Kidney (tissue), 14 donors: ENCODE measurements around the gene ZNF445. TPM values are rescaled to one million over a fixed set of nuclear protein-coding genes. Genes with fewer than 3 reads are reported as not detected.

Experiments
- DNase-seq, 5 donors: peaks; one replicate each; pipeline ENCODE4 v3.0.0-alpha.2; 2013 to 2020
- FAIRE-seq: peaks from 2 replicates; lab custom pipeline; 2012; peaks lifted over from hg19 to GRCh38; lab: Jason Lieb, UNC
- H3K27ac ChIP-seq, 2 donors: one replicate each; pipeline ENCODE4 v1.7.0; 2013; ENCODE audit warnings: low read depth in 2 of 2, low read length in 2 of 2, inconsistent platforms in 1 of 2
- H3K27me3 ChIP-seq: one replicate; pipeline ENCODE4 v1.7.1; 2013; ENCODE audit warnings: low read length, inconsistent platforms; ENCODE audit not compliant: control insufficient read depth, insufficient read depth
- H3K36me3 ChIP-seq, 3 donors: one replicate each; pipeline versions ENCODE4 v1.7.0 to v1.7.1; 2013; ENCODE audit warnings: low read length in 3 of 3, control low read depth in 1 of 3, inconsistent platforms in 1 of 3; ENCODE audit not compliant: insufficient read depth in 3 of 3, control insufficient read depth in 2 of 3
- H3K4me1 ChIP-seq, 3 donors: one replicate each; pipeline versions ENCODE4 v1.7.0 to v1.7.1; 2013; ENCODE audit warnings: low read length in 3 of 3, inconsistent platforms in 1 of 3, low read depth in 1 of 3; ENCODE audit not compliant: control insufficient read depth in 2 of 3, insufficient read depth in 2 of 3
- H3K4me3 ChIP-seq, 3 donors: one replicate each; pipeline versions ENCODE4 v1.7.0 to v1.8.1; 2013; ENCODE audit warnings: low read length in 3 of 3, control low read depth in 1 of 3, inconsistent platforms in 1 of 3
- H3K9ac ChIP-seq, 3 donors: one replicate each; pipeline versions ENCODE4 v1.7.0 to v1.7.1; 2013; ENCODE audit warnings: low read length in 3 of 3, control low read depth in 1 of 3, inconsistent platforms in 1 of 3
- H3K9me3 ChIP-seq, 3 donors: one replicate each; pipeline versions ENCODE4 v1.7.0 to v1.7.1; 2013; ENCODE audit warnings: low read length in 3 of 3, control low read depth in 1 of 3, inconsistent platforms in 1 of 3; ENCODE audit not compliant: control insufficient read depth in 2 of 3, insufficient read depth in 1 of 3
- CTCF ChIP-seq: IDR thresholded peaks from 3 replicates; pipeline ENCODE4 v1.5.1; 2012; ENCODE audit warnings: mild to moderate bottlenecking, moderate library complexity, borderline replicate concordance; ENCODE audit not compliant: insufficient read depth; ENCODE audit errors: extremely low read depth
- intact Hi-C: fragments of 100-400 bp; cut with DNase I; formaldehyde crosslinking; loops from one replicate; pipeline ENCODE4 v1.11.1; 2022
- polyA plus RNA-seq: library from polyadenylated mRNA; stranded (reverse); fragments of 350-450 nt; fragmentation: Illumina TruSeq; extraction: RNeasy Lipid Tissue Mini Kit (QIAGEN cat#74804); gene quantifications from one replicate; pipeline ENCODE4 v1.2.3, GENCODE V29; 2014; ENCODE audit warnings: low read depth, low replicate concordance; ENCODE audit not compliant: insufficient read depth
- total RNA-seq: library from RNA; stranded (reverse); fragmentation: NEBNext Ultra II Directional; extraction: Animal tissue kit (Norgen Biotek cat#: 25700); gene quantifications from one replicate; pipeline ENCODE4 v1.2.1, GENCODE V29; 2021
- donor health status: control.
- donor health status: control.
- donor health status: control.
- donor health status: control.
- donor health status: control.
- donor health status: DM: yes; HTN: yes; CAD: no.
- donor health status: Normal renal cell carcinoma (clear cell type).

The ZNF445 gene
- total and polyA plus RNA-seq, 2 donors from 2014 or later = 2.3 to 19.6 TPM

GRCh38 chr3:44434834-44435510 lies 42.5 kb downstream of the ZNF445 start:
- H3K27me3 ChIP-seq = no peaks in the 10 kb centered on the region
- H3K27ac ChIP-seq = no peak overlapping the region
- H3K9ac ChIP-seq = no peak overlapping the region
- H3K36me3 ChIP-seq = no peaks in the 10 kb centered on the region
- no peak overlapping the region for H3K4me3 ChIP-seq
- H3K9me3 ChIP-seq = no peaks in the 10 kb centered on the region
- no peak for FAIRE-seq
- TF ChIP-seq CTCF = no peak
- DNase-seq = no peak
- intact Hi-C loops = no loop called here
- H3K4me1 ChIP-seq = peaks cover 0 to 7% (median 7%) of the 10 kb centered on the region in 3 donors

GRCh38 chr3:44430466-44430865 lies 47.0 kb downstream of the ZNF445 start:
- Histone ChIP-seq H3K27ac (no peak overlapping the region), H3K4me1 (no peaks in the 10 kb centered on the region), H3K9me3 (no peaks in the 10 kb centered on the region), H3K4me3 (no peak overlapping the region), H3K27me3 (no peaks in the 10 kb centered on the region), H3K36me3 (no peaks in the 10 kb centered on the region), H3K9ac (no peak overlapping the region)
- no peak for DNase-seq
- intact Hi-C loops = no loop called here
- no peak for TF ChIP-seq CTCF
- no peak for FAIRE-seq

GRCh38 chr3:44429459-44429858 lies 48.0 kb downstream of the ZNF445 start:
- Histone ChIP-seq H3K27me3 (no peaks in the 10 kb centered on the region), H3K4me1 (no peaks in the 10 kb centered on the region), H3K27ac (no peak overlapping the region), H3K9me3 (no peaks in the 10 kb centered on the region), H3K9ac (no peak overlapping the region), H3K36me3 (no peaks in the 10 kb centered on the region), H3K4me3 (no peak overlapping the region)
- intact Hi-C loops = no loop called here
- TF ChIP-seq CTCF = no peak
- DNase-seq = no peak
- FAIRE-seq = no peak

GRCh38 chr3:44428910-44429309 lies 48.6 kb downstream of the ZNF445 start:
- H3K4me1 ChIP-seq = no peaks in the 10 kb centered on the region
- intact Hi-C loops = no loop called here
- no peak for DNase-seq
- H3K4me3 ChIP-seq = no peak overlapping the region
- H3K27ac ChIP-seq = no peak overlapping the region
- no peaks in the 10 kb centered on the region for H3K36me3 ChIP-seq
- no peaks in the 10 kb centered on the region for H3K27me3 ChIP-seq
- H3K9me3 ChIP-seq = no peaks in the 10 kb centered on the region
- no peak for TF ChIP-seq CTCF
- FAIRE-seq = no peak
- H3K9ac ChIP-seq = no peak overlapping the region
